Esophagus muscularis mucosa (tissue), 3 donors: Measurements from ENCODE around the gene DBF4.
"Not testable (repeated sequence)": the region's sequence is repeated elsewhere in the genome, so short reads cannot be mapped to it uniquely, and the experiment has no call there.

Experiments used
- POLR2A ChIP-seq: fragments of 450-650 bp; IDR thresholded peaks from one replicate; pipeline ENCODE4 v1.6.1; 2017; ENCODE audit warnings: antibody characterized with exemption, moderate library complexity, mild to moderate bottlenecking, low read depth
- TF ChIP-seq, protein P1 (sequence below), 3 experiments: fragments of 200-600 bp in 2 of 3; fragments of 450-650 bp in 1 of 3; sonication (generic) in 2 of 3; IDR thresholded peaks; one replicate each; pipeline ENCODE4 v1.5.1; 2017 to 2019; ENCODE audit warnings: antibody characterized with exemption in 3 of 3, mild to moderate bottlenecking in 2 of 3, moderate library complexity in 1 of 3

DNA sequence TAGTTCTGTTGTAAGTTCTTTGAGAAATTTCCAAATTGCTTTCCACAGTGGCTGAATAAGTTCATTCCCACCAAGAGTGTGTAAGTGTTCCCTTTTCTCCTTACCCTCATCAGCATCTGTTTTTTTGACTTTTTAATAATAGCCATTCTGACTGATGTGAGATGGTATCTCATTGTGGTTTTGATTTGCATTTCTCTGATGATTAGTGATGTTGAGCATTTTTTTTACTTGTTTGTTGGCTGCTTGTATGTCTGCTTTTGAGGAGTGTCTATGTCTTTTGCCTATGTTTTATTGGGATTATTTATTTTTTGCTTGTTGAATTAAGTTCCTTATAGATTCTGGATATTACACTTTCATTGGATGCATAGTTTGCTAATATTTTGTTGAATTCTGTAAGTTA, 69.6 kb downstream of the DBF4 start:
- TF ChIP-seq POLR2A: not testable (repeated sequence)
- TF ChIP-seq, protein P1, sequence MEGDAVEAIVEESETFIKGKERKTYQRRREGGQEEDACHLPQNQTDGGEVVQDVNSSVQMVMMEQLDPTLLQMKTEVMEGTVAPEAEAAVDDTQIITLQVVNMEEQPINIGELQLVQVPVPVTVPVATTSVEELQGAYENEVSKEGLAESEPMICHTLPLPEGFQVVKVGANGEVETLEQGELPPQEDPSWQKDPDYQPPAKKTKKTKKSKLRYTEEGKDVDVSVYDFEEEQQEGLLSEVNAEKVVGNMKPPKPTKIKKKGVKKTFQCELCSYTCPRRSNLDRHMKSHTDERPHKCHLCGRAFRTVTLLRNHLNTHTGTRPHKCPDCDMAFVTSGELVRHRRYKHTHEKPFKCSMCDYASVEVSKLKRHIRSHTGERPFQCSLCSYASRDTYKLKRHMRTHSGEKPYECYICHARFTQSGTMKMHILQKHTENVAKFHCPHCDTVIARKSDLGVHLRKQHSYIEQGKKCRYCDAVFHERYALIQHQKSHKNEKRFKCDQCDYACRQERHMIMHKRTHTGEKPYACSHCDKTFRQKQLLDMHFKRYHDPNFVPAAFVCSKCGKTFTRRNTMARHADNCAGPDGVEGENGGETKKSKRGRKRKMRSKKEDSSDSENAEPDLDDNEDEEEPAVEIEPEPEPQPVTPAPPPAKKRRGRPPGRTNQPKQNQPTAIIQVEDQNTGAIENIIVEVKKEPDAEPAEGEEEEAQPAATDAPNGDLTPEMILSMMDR (IDR thresholded peaks at IDR 0.05): not testable (repeated sequence)
